HepG2 (cell line): ENCODE results near the gene CFAP69. TPM values are rescaled to one million over a fixed set of nuclear protein-coding genes. Genes with fewer than 3 reads are reported as not detected.

Source experiments
- ASH2L ChIP-seq: fragments of 300-600, 200-600 bp; sonication (generic); IDR thresholded peaks from 2 replicates; pipeline ENCODE4 v1.7.0; 2017; ENCODE audit warnings: low read depth, mild to moderate bottlenecking, moderate library complexity, mixed read lengths, low read length; ENCODE audit not compliant: insufficient read length
- ATM ChIP-seq: fragments of 450-650 bp; IDR thresholded peaks from 2 replicates; pipeline ENCODE4 v1.7.1; 2017; ENCODE audit warnings: mild to moderate bottlenecking, borderline replicate concordance
- GFI1 ChIP-seq: sonication (generic); formaldehyde crosslinking; IDR thresholded peaks from 2 replicates; pipeline ENCODE4 v1.5.0; 2020; ENCODE audit warnings: missing genetic modification reagents, mild to moderate bottlenecking, borderline replicate concordance
- HNF4G ChIP-seq, 2 experiments: sonication (generic) in 1 of 2; formaldehyde crosslinking in 1 of 2; IDR thresholded peaks; 2 replicates each; pipeline versions ENCODE4 v1.4.0 to v1.6.1; 2011 to 2020; ENCODE audit warnings: borderline replicate concordance in 2 of 2, low read depth in 2 of 2, mild to moderate bottlenecking in 2 of 2, low read length in 1 of 2, missing genetic modification reagents in 1 of 2, moderate library complexity in 1 of 2
- NCOA1 ChIP-seq: sonication (generic); formaldehyde crosslinking; IDR thresholded peaks from 2 replicates; pipeline ENCODE4 v1.9.0; 2021; ENCODE audit warnings: missing genetic modification reagents
- RBM22 ChIP-seq: fragments of 200-400 bp; formaldehyde crosslinking; optimal IDR thresholded peaks from 2 replicates; pipeline ENCODE3; 2017; ENCODE audit warnings: mild to moderate bottlenecking, low read length, moderate library complexity
- RFXANK ChIP-seq: IDR thresholded peaks from 2 replicates; pipeline ENCODE4 v1.6.1; 2016
- SNRNP70 ChIP-seq: fragments of 200-400 bp; formaldehyde crosslinking; IDR thresholded peaks from 2 replicates; pipeline ENCODE4 v1.6.1; 2017; ENCODE audit warnings: mild to moderate bottlenecking, low read depth, low read length, moderate library complexity
- SSRP1 ChIP-seq: IDR thresholded peaks from 2 replicates; pipeline ENCODE4 v1.6.1; 2016; ENCODE audit warnings: control low read depth
- TCF7 ChIP-seq: sonication (generic); IDR thresholded peaks from 2 replicates; pipeline ENCODE4 v1.6.1; 2016; ENCODE audit warnings: antibody characterized with exemption, low read depth
- ZBTB3 ChIP-seq: sonication (generic); formaldehyde crosslinking; IDR thresholded peaks from 2 replicates; pipeline ENCODE4 v1.4.0; 2020; ENCODE audit warnings: low read depth, mild to moderate bottlenecking, moderate library complexity, missing genetic modification reagents, borderline replicate concordance
- ZNF230 ChIP-seq: sonication (generic); formaldehyde crosslinking; IDR thresholded peaks from 2 replicates; pipeline ENCODE4 v1.4.0; 2020; ENCODE audit warnings: mild to moderate bottlenecking, missing genetic modification reagents
- ZNF547 ChIP-seq: sonication (generic); formaldehyde crosslinking; IDR thresholded peaks from 2 replicates; pipeline ENCODE4 v1.5.1; 2020; ENCODE audit warnings: mild to moderate bottlenecking, missing genetic modification reagents
- ZNF550 ChIP-seq: sonication (generic); formaldehyde crosslinking; IDR thresholded peaks from 2 replicates; pipeline ENCODE4 v1.4.0; 2020; ENCODE audit warnings: mild to moderate bottlenecking, missing genetic modification reagents, borderline replicate concordance
- ZNF552 ChIP-seq: sonication (generic); formaldehyde crosslinking; IDR thresholded peaks from 2 replicates; pipeline ENCODE4 v1.9.0; 2022; ENCODE audit warnings: missing genetic modification reagents, mild to moderate bottlenecking, borderline replicate concordance
- ZNF709 ChIP-seq: sonication (generic); formaldehyde crosslinking; IDR thresholded peaks from 2 replicates; pipeline ENCODE4 v1.5.0; 2020; ENCODE audit warnings: mild to moderate bottlenecking, missing genetic modification reagents
- ZZZ3 ChIP-seq: sonication (generic); formaldehyde crosslinking; IDR thresholded peaks from 2 replicates; pipeline ENCODE4 v1.4.0; 2020; ENCODE audit warnings: missing genetic modification reagents, mild to moderate bottlenecking, borderline replicate concordance
- polyA plus RNA-seq, 8 experiments: library from polyadenylated mRNA; depleted of rRNA in 3 of 8; stranded (reverse) in 7 of 8; unstranded in 1 of 8; fragments of >200 nt; fragmentation: Illumina TruSeq in 4 of 8; extraction: Trizol in 4 of 8; gene quantifications; 2 replicates each; pipeline versions ENCODE4 v1.2.1 to v1.2.3, GENCODE V29; 2011 to 2016; ENCODE audit warnings: low read depth in 4 of 8, missing spikeins in 1 of 8, mixed read lengths in 1 of 8; ENCODE audit not compliant: insufficient read depth in 1 of 8
- total RNA-seq, 5 experiments: library from RNA; depleted of rRNA; stranded (reverse); fragments of >200 nt; fragmentation: Illumina TruSeq; extraction: Trizol; gene quantifications; 2 replicates each; pipeline ENCODE4 v1.2.3, GENCODE V29; 2016; ENCODE audit warnings: low read depth in 1 of 5
- TF ChIP-seq, protein P1 (sequence below): IDR thresholded peaks from 2 replicates; pipeline ENCODE4 v1.6.1; 2016; ENCODE audit warnings: mild to moderate bottlenecking, missing biosample characterization, missing genetic modification reagents
- TF ChIP-seq, protein P2 (sequence below): IDR thresholded peaks from 2 replicates; pipeline ENCODE4 v1.6.1; 2016; ENCODE audit warnings: mild to moderate bottlenecking
- TF ChIP-seq, protein P3 (sequence below): sonication (generic); formaldehyde crosslinking; IDR thresholded peaks from 2 replicates; pipeline ENCODE4 v1.4.0; 2020; ENCODE audit warnings: low read depth, missing genetic modification reagents
- TF ChIP-seq, protein P4 (sequence below): sonication (generic); formaldehyde crosslinking; IDR thresholded peaks from 2 replicates; pipeline ENCODE4 v1.8.0; 2022; ENCODE audit warnings: mild to moderate bottlenecking, missing genetic modification reagents, moderate library complexity

Gene CFAP69
- total and polyA plus RNA-seq, 2 of the 13 experiments (the other 11 are each of a cell fraction or from before 2014, with no cell fraction given), result 2.2 to 4.0 TPM

DNA sequence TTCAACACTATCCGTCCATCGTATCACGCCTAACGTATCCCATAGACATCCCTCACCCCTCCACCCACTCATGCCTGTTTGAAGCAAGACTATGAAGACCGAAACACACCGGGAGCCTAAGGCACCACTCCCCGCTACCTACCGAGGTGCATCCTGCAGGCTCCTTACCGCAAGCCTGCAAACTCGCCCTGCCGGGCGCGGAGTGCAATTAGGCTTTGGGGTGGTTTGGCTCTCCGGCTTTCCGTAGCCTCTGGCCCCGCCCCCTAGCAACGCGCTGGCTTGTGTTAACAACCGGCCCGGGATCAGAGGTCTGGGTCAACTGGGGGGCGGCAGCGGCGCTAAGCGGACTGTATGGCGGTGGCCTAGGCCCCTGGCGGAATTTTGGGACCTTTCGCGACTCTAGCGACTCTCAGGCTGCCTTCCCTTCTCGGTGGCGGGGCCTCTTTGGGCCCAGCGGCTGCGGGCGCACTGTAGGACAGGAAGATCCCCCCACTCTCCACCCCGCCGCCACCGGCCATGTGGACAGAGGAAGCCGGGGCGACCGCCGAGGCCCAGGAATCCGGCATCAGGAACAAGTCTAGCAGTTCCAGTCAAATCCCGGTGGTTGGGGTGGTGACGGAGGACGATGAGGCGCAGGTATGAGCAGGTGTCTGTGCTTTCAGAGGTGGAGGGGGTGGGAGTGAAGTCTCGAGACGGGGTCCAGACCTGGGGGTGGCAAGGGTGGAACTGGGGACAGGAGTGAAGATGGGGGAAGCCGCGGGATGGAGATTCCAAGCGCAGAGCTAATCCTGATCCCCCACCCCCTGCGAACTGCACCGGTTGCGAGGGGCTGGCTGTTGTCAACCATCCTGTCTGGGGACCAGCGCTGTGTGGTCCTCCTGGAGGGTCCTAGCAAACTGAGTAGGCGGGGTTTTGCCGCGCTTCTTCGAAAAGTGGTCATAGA lies at the start of gene CFAP69 (continued):
- no peak; the same call in 1 of the 2 replicates for TF ChIP-seq ZNF709 (CRISPR knock-in tag)
- TF ChIP-seq, protein P1, sequence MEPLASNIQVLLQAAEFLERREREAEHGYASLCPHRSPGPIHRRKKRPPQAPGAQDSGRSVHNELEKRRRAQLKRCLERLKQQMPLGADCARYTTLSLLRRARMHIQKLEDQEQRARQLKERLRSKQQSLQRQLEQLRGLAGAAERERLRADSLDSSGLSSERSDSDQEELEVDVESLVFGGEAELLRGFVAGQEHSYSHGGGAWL (CRISPR knock-in tag), result 0 out of 2 replicates have a peak, but pooled peaks have one; percentile 46
- no peak for TF ChIP-seq ZNF550 (CRISPR knock-in tag)
- TF ChIP-seq ZNF552 (CRISPR knock-in tag), result no peak
- no peak for TF ChIP-seq ATM
- no peak for TF ChIP-seq GFI1 (CRISPR knock-in tag)
- no peak for TF ChIP-seq SSRP1 (CRISPR knock-in tag)
- TF ChIP-seq TCF7, result no peak
- TF ChIP-seq, protein P2, sequence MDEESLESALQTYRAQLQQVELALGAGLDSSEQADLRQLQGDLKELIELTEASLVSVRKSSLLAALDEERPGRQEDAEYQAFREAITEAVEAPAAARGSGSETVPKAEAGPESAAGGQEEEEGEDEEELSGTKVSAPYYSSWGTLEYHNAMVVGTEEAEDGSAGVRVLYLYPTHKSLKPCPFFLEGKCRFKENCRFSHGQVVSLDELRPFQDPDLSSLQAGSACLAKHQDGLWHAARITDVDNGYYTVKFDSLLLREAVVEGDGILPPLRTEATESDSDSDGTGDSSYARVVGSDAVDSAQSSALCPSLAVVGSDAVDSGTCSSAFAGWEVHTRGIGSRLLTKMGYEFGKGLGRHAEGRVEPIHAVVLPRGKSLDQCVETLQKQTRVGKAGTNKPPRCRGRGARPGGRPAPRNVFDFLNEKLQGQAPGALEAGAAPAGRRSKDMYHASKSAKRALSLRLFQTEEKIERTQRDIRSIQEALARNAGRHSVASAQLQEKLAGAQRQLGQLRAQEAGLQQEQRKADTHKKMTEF, result peak; percentile 81
- peak; percentile 71; the same call in 1 of the 2 replicates for TF ChIP-seq HNF4G (IDR thresholded peaks at IDR 0.05; ENCODE audit: borderline replicate concordance, low read depth, low read length)
- TF ChIP-seq HNF4G (CRISPR knock-in tag; IDR thresholded peaks at IDR 0.05; ENCODE audit: borderline replicate concordance, low read depth), result peak; percentile 66; the same call in 1 of the 2 replicates
- TF ChIP-seq RFXANK (CRISPR knock-in tag), result no peak
- TF ChIP-seq SNRNP70, result no peak
- TF ChIP-seq NCOA1 (CRISPR knock-in tag), result no peak
- TF ChIP-seq, protein P3, sequence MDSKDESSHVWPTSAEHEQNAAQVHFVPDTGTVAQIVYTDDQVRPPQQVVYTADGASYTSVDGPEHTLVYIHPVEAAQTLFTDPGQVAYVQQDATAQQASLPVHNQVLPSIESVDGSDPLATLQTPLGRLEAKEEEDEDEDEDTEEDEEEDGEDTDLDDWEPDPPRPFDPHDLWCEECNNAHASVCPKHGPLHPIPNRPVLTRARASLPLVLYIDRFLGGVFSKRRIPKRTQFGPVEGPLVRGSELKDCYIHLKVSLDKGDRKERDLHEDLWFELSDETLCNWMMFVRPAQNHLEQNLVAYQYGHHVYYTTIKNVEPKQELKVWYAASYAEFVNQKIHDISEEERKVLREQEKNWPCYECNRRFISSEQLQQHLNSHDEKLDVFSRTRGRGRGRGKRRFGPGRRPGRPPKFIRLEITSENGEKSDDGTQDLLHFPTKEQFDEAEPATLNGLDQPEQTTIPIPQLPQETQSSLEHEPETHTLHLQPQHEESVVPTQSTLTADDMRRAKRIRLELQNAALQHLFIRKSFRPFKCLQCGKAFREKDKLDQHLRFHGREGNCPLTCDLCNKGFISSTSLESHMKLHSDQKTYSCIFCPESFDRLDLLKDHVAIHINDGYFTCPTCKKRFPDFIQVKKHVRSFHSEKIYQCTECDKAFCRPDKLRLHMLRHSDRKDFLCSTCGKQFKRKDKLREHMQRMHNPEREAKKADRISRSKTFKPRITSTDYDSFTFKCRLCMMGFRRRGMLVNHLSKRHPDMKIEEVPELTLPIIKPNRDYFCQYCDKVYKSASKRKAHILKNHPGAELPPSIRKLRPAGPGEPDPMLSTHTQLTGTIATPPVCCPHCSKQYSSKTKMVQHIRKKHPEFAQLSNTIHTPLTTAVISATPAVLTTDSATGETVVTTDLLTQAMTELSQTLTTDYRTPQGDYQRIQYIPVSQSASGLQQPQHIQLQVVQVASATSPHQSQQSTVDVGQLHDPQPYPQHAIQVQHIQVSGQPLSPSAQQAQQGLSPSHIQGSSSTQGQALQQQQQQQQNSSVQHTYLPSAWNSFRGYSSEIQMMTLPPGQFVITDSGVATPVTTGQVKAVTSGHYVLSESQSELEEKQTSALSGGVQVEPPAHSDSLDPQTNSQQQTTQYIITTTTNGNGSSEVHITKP (CRISPR knock-in tag), result peak; percentile 54; the same call in 1 of the 2 replicates
- no peak for TF ChIP-seq ZNF547
- peak; percentile 81; the same call in 1 of the 2 replicates for TF ChIP-seq ZNF230 (CRISPR knock-in tag)
- TF ChIP-seq, protein P4, sequence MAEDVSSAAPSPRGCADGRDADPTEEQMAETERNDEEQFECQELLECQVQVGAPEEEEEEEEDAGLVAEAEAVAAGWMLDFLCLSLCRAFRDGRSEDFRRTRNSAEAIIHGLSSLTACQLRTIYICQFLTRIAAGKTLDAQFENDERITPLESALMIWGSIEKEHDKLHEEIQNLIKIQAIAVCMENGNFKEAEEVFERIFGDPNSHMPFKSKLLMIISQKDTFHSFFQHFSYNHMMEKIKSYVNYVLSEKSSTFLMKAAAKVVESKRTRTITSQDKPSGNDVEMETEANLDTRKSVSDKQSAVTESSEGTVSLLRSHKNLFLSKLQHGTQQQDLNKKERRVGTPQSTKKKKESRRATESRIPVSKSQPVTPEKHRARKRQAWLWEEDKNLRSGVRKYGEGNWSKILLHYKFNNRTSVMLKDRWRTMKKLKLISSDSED (CRISPR knock-in tag), result no peak
- TF ChIP-seq ZZZ3 (CRISPR knock-in tag), result peak; percentile 59; the same call in 1 of the 2 replicates
- TF ChIP-seq RBM22, result peak; percentile 89
- TF ChIP-seq ASH2L, result peak; percentile 66
- TF ChIP-seq ZBTB3, result peak; percentile 55; the same call in 1 of the 2 replicates
